Activated T-cell treated with anti-CD3 and anti-CD28 coated beads for 48 hours (primary cell): ENCODE results near the gene CASP5.
"Not testable (repeated sequence)": the region's sequence is repeated elsewhere in the genome, so short reads cannot be mapped to it uniquely, and the experiment has no call there.

ENCODE experiments used
- DNase-seq: peaks from one replicate; pipeline ENCODE4 v3.0.0-alpha.2; 2020; ENCODE audit warnings: low read depth

The CASP5 gene

GRCh38 chr11:105033781-105034180 is 10.8 kb upstream of the CASP5 start:
- no peak for DNase-seq

- no peak for DNase-seq
Observed at GRCh38 chr11:105033343-105033742, 10.4 kb upstream of the CASP5 start.

- no peak for DNase-seq
Observed at GRCh38 chr11:105032495-105032894, 9.5 kb upstream of the CASP5 start.

GRCh38 chr11:105027678-105028077 is 4.7 kb upstream of the CASP5 start:
- no peak for DNase-seq

- DNase-seq: no peak
Observed at GRCh38 chr11:105024394-105024793, 1.4 kb upstream of the CASP5 start.

- no peak for DNase-seq
Observed at GRCh38 chr11:105022527-105022926, 441 bp downstream of the CASP5 start.

- no peak for DNase-seq
Observed at GRCh38 chr11:105007463-105007862, 15.5 kb downstream of the CASP5 start.

- no peak for DNase-seq
Observed at GRCh38 chr11:105005451-105005845, 17.5 kb downstream of the CASP5 start.

GRCh38 chr11:105004021-105004420 is 18.9 kb downstream of the CASP5 start:
- DNase-seq: no peak

GRCh38 chr11:105003151-105003550 is 19.8 kb downstream of the CASP5 start:
- no peak for DNase-seq

GRCh38 chr11:105000797-105001196 is 22.2 kb downstream of the CASP5 start:
- DNase-seq: peak; percentile 33

- DNase-seq: no peak
Observed at GRCh38 chr11:105000167-105000566, 22.8 kb downstream of the CASP5 start.

GRCh38 chr11:104999721-105000120 is 23.2 kb downstream of the CASP5 start:
- DNase-seq: no peak

- DNase-seq: no peak
Observed at GRCh38 chr11:104997288-104997687, 25.7 kb downstream of the CASP5 start.

- no peak for DNase-seq
Observed at GRCh38 chr11:104995001-104995408, 28.0 kb downstream of the CASP5 start.

- DNase-seq: no peak
Observed at GRCh38 chr11:104992781-104993180, 30.2 kb downstream of the CASP5 start.

- DNase-seq: no peak
Observed at GRCh38 chr11:104991994-104992393, 31.0 kb downstream of the CASP5 start.

GRCh38 chr11:104984808-104985207 is 38.2 kb downstream of the CASP5 start:
- no peak for DNase-seq

GRCh38 chr11:104979839-104980238 is 43.1 kb downstream of the CASP5 start:
- no peak for DNase-seq

GRCh38 chr11:104973616-104974015 is 49.4 kb downstream of the CASP5 start:
- no peak for DNase-seq

GRCh38 chr11:104972924-104973323 is 50.0 kb downstream of the CASP5 start:
- DNase-seq: not testable (repeated sequence)

- no peak for DNase-seq
Observed at GRCh38 chr11:104970756-104971155, 52.2 kb downstream of the CASP5 start.

- no peak for DNase-seq
Observed at GRCh38 chr11:104968856-104969776, 53.9 kb downstream of the CASP5 start.

- DNase-seq: no peak
Observed at GRCh38 chr11:104968355-104968855, 54.6 kb downstream of the CASP5 start, which contains the start of gene CASP4. Gene CASP4 (minus strand): TSS chr11:104968574. CDS start chr11:104968525, 49 bp downstream.
